ENCODE results near the gene STAT5B. TPM values are rescaled to one million over a fixed set of nuclear protein-coding genes. Genes with fewer than 3 reads are reported as not detected.
"Not testable (repeated sequence)": the region's sequence is repeated elsewhere in the genome, so short reads cannot be mapped to it uniquely, and the experiment has no call there.

Gene STAT5B
- 10 to 100 TPM; 17.4 to 60.8 (median 47.1) TPM for polyA plus RNA-seq

DNA sequence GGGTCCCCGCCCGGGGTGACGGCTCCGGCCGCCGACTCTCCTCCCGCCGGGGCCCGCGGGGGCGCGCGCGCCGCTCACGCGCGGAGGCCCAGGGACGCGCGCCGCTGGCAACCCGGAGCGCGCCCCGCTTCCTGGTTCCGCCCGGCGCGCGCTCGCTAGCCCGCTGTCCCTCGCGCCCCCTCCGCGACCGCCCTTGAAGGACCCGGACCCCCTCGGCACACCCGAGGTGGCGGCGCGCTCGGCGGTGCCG, at the start of gene STAT5B:
Gene STAT5B, minus strand, starts transcription at position 33 of the 250 bp plus-strand sequence. CDS start 44,264 bp downstream, outside the sequence.
- no peak within 1 kb of the TSS for H3K27ac ChIP-seq (ENCODE audit: low read depth, low read length)
- 0% methylated on average over 17 to 45 of the region's 47 CpGs for WGBS, 3 donors

DNA sequence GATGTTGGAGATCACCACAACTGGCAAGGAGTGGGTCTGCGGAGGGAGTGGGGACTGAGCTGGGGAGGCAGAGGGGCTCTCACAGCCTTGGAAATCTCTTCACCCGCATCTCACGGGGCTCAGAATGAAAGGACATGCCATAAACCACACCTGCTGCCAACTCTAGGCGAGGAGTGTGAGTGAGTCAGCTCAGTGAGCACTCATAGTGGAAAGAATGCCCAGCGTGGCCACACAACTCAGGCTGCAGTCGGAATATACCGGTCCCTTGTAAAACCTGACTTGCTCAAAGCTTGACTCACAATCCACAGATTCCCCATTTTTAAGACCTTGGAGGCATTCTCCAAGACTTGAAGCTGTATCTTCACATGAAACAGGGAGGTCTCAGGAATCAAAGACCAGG, 48.8 kb upstream of the STAT5B start:
- H3K27ac ChIP-seq (ENCODE audit: low read depth, low read length) = no peak overlapping the region
- WGBS, 3 donors = 79 to 93% (median 84%) methylated on average over 7 of the region's 7 CpGs

DNA sequence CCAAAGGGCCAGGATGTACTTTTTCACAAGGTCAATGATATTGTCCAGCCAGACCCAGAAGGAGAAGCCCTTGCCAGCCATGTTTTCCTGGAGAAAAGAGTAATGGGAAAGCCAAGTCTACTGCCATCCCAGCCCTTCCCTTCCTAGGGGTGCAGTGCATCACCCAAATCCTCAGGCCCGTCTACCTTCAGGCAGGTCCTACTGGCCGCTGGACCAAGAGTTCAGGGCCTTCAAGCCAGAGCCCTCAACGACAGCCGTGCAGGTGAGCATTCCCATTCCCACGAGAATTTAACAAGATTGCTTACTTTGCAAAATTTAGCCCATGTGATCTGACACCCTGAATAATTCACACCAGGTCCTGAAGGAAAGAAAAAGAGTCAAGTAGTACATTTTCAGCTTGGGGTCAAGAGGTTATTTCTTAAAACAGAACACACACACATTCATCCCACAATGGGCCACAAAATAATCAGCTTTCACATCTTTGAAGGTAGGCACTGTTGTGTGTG, 47.1 kb upstream of the STAT5B start:
- H3K27ac ChIP-seq (ENCODE audit: low read depth, low read length) = no peak overlapping the region
- 72 to 82% (median 80%) methylated on average over 5 of the region's 5 CpGs for WGBS, 3 donors

DNA sequence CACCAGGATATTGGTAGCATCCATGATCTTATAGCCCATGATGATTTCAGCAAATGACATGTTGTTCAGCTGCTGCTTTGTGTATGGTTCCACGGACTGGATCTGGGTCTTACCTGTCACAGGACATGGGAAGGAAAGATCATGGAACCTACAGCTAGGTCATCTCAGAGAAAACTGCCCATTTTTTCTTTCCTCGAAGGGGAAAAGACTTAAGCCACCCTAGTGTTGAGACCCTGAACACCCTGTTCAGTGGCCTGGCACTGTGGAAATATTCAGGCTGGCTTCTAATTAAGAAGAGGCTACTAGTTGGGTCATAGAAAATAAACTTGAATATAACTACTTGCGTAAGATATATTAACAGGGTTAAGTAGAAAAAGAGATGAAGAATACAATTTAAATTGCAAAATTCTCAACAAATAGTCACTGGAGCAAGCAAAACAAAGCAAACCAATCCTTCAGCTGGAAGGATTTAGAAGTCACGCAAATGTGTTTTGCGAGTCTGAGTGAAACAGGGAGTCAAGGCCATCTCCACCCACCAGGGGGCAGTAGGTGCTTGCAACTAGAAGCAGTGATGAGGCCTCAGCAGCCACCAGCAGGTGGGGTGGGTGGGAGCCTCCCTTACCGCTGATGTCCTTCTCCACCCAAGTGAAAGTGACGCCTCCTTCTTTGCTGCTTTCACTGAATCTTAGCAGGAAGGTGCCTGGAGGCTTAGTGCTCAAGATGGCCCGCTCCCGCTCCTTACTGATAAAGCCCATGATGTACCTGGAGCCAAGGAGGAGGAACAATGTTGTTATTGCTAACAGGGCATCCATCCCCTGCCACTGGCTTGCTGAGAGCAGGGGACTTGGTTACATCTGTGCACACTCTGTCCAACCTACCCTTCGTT, 46.4 kb upstream of the STAT5B start:
- 38 to 42% (median 41%) methylated on average over 10 of the region's 10 CpGs for WGBS, 3 donors
- H3K27ac ChIP-seq (ENCODE audit: low read depth, low read length) = no peak overlapping the region

DNA sequence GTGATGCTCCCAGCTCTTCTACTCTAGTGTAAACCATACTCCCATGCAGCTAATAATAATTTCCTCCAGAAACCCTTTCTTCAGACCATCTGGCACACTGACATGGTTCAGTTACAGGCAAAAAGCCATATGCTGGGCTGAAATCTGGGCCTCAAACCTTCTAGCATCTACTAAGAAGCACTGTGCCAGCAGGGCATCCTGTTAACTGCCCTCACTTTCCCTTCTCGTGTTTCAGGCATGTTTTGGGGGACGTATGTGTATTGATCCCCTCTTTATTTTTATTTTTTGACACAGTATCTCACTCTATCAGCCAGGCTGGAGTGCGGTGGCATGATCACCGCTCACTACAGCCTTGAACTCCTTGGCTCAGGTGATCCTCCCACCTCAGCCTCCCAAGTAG, 45.4 kb upstream of the STAT5B start:
- H3K27ac ChIP-seq (ENCODE audit: low read depth, low read length) = no peak overlapping the region
- 83 to 89% (median 87%) methylated on average over 4 of the region's 4 CpGs for WGBS, 3 donors

DNA sequence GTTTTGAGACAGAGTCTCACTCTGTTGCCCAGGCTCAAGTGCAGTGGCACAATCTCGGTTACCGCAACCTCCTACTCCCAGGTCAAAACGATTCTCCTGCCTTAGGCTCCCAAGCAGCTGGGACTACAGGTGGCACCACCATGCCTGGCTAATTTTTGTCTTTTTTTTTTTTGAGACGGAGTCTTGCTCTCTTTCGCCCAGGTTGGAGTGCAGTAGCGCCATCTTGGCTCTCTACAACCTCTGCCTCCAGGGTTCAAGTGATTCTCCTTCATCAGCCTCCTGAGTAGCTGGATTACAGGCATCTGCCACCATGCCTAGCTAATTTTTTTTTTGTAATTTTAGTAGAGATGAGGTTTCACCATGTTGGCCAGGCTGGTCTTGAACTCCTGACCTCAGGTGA, 41.8 kb upstream of the STAT5B start:
- not testable (repeated sequence) for H3K27ac ChIP-seq (ENCODE audit: low read depth, low read length)
- 92 to 97% (median 96%) methylated on average over 6 of the region's 6 CpGs for WGBS, 3 donors

DNA sequence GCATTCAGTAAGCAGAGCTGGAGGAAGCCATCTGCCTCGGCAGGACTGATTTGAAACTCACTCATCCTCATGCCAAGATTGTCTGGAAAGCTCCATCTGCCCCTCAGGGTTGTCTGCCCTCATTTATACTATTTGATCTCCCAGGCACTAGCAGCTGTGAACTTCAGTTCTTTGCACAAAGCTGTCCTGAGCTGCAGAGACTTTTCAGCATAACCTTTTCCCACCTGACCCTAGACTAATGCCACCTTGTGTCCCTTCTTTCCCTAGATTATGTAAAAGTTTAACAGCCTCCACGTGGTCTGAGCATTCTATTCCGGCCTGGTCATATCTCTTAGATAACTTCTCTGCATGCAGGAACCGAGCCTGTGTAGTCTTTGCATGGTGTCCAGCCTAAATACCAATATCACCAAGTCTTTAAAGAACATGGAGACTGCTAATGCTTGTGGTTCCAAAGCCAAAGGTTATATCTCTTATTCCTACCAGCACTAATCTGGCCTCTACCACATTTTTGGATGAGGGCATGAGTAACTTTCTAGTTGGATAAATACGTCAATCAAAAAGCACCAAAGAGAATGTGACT, 41.2 kb upstream of the STAT5B start:
- no peak overlapping the region for H3K27ac ChIP-seq (ENCODE audit: low read depth, low read length)
- WGBS, 3 donors = 32 to 78% (median 59%) methylated on average over 5 of the region's 5 CpGs

DNA sequence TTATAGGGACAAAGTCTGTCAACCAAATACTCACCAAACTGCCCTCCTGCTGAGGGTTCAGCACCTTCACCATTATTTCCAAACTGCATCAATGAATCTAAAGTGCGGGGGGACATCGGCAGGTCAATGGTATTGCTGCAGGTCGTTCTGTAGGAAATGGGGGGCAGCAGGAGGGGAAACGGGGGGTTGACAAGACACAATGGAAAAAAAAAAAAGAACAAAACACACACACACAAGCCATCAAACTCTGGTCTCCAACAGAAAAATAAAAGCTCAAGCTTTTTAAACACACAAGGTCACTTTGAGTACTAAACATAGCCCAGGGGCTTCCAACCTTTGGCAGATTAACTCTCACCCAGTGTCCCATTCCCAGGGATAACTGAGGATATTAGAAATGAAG, 40.6 kb upstream of the STAT5B start:
- 79 to 87% (median 80%) methylated on average over 4 of the region's 4 CpGs for WGBS, 3 donors
- no peak overlapping the region for H3K27ac ChIP-seq (ENCODE audit: low read depth, low read length)

DNA sequence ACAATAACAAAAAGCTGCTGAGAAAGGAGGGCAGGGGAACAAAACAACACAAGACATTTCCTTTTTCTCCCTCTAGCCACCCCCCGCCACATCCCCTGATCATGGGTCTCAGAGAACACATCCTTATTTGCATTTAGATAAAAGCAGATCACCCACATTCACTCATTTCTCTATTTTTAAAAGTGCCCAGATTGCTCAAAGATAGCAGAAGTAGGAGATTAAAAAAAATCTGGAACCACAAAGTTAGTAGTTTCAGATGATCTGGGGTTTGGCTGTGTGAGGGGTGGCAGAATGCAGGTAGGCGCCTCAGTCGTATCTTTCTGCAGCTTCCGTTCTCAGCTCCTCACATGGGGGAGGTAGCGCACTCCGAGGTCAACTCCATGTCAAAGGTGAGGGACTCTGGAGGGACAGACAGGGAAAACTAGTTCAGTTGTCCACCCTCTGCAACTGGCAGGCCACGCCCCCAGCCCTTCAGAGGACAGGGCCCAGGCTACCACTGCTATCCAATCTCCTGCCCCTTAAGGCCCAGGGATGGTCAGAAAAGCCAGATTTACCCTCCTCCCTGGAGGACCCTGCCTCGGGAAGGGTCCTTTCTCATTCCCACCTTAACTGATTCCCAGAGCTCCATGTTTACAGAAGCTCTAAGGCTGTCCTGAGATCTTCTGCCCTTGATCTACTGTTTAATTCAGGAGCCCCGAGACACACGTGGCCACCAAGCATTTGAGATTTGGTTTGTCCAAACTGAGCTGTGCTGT, 39.4 kb upstream of the STAT5B start:
- H3K27ac ChIP-seq (ENCODE audit: low read depth, low read length) = no peak overlapping the region
- WGBS, 3 donors = 69 to 87% (median 72%) methylated on average over 10 of the region's 10 CpGs

DNA sequence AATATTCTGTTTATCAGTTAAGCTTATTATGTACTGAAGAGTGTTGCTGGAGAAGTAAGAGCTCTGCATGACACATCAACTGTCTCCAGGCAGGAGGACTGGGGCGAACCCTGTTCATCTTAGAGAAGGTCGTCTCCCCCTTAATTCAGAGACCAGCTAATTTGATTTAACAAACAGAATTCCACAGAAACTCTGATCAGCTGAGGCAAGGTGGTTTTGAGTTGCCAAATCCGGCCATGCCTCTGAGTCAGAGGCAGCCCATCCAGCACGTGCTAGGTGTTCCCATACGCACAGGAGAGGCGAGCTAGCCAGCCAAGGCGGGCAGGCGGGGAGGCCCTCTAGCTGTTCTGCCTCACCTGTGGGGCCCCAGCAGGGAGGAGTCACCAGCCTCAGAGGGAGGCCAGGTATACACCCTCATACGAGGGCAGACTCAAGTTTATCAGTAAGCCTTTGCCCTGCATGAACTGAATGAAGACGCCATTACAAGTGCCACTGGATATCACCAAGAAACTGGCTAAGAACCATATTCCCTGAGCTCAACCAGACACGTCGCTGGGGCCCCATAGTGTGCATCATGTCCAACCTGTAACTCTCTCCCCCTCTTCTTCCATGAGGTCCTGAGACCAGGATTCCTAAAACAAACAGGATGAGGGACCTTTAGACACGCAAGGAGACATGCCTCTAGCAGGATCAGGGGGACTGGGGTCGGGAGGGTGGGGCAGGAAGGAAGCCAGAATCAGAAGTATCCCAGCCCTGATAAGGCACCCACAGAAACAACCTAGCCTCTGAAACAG, 37.8 kb upstream of the STAT5B start:
- 71 to 83% (median 77%) methylated on average over 14 of the region's 14 CpGs for WGBS, 3 donors
- H3K27ac ChIP-seq (ENCODE audit: low read depth, low read length) = no peak overlapping the region

DNA sequence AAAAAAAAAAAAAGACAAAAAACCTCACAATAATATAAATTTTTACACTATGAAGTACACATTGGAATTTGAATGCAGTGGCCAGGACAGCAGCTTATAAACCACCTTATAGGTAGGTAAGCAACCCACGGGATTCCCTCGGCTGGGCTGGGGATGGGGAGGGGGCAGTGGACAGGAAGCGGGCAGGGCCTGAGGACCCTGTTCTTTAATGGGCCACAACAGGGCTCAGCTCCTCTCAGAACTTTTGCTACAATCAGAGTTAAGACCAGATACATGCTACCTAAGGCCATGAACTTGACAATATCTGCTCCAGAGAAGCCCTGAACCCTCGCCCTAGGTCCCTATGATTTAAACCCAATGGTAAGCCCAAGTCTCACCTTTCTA, 37.2 kb upstream of the STAT5B start:
- 83 to 94% (median 85%) methylated on average over 4 of the region's 4 CpGs for WGBS, 3 donors
- H3K27ac ChIP-seq (ENCODE audit: low read depth, low read length) = no peak overlapping the region

DNA sequence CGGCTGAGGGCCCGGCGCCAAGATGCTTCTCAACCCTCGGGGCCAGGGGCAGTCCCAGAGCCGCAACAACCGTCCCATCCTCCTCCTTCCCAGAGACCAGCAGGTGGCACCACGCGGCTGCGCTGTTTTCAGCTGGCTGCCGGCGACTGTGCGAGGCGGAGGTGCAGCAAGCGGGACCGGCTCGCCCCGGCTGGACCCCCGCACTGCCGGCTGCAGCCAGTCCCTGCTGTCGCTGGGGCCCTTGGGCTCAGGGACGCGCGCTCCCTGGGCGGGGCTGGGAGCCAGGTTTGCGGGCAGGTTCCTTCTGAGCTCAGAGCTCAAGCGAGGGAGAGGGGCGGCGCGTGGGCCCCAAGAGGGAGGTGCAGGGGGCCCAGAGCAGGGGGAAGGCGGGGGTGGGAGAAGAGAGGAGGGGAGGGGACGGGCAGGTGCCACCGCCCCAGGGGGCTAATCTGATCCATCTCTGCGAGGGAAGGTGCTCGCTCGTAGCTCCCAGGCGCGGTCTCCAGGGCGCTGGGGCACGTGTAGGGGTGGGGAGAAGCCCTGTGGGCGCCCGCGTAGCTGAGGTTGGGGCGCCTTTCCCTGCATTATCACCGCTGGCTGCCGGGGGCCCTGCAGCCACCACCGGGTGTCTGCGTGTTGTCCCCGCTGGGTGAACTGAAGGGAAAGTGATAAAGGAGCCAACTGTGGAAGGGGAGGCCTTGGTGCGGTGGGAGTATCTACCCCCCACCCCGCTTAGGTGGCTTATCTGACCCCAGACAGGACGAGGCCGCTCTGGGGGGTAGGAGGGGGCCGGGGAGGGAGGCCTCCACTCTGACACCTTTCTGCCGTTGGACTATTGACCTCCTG, 36.3 kb upstream of the STAT5B start:
- WGBS, 3 donors = 22 to 26% (median 24%) methylated on average over 42 to 54 of the region's 54 CpGs
- peak overlapping the region; percentile 9 for H3K27ac ChIP-seq (ENCODE audit: low read depth, low read length)

DNA sequence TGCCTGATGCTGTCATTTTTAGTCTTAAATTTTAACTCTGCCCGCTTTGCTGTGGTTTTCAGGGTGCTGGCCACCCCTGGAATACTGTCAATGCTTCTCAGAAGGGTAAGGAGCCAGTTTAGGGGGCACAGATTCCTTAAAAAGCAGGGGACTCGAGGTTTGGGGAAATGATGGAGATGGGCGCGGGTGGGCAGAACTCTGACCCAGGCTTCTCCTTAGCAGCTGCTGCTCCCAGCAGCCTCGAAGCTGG, 35.8 kb upstream of the STAT5B start:
- H3K27ac ChIP-seq (ENCODE audit: low read depth, low read length) = no peak overlapping the region
- WGBS, 3 donors = 14 to 29% (median 17%) methylated on average over 5 of the region's 5 CpGs

DNA sequence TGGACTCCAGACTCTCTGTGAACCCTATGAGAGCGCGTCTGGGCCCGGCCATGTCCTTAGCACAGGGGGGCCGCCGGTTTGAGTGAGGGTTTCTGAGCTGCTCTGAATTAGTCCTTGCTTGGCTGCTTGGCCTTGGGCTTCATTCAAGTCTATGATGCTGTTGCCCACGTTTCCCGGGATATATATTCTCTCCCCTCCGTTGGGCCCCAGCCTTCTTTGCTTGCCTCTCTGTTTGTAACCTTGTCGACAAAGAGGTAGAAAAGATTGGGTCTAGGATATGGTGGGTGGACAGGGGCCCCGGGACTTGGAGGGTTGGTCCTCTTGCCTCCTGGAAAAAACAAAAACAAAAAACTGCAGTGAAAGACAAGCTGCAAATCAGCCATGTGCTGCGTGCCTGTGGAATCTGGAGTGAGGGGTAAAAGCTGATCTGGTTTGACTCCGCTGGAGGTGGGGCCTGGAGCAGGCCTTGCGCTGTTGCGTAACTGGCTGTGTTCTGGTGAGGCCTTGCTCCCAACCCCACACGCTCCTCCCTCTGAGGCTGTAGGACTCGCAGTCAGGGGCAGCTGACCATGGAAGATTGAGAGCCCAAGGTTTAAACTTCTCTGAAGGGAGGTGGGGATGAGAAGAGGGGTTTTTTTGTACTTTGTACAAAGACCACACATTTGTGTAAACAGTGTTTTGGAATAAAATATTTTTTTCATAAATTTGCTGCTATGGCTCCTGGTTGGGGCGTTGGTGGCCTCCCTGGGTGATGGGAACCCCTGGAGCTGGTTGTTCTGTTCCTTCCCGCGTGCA, 35.2 kb upstream of the STAT5B start:
- WGBS, 3 donors = 38 to 68% (median 45%) methylated on average over 19 of the region's 19 CpGs
- H3K27ac ChIP-seq (ENCODE audit: low read depth, low read length) = no peak overlapping the region

DNA sequence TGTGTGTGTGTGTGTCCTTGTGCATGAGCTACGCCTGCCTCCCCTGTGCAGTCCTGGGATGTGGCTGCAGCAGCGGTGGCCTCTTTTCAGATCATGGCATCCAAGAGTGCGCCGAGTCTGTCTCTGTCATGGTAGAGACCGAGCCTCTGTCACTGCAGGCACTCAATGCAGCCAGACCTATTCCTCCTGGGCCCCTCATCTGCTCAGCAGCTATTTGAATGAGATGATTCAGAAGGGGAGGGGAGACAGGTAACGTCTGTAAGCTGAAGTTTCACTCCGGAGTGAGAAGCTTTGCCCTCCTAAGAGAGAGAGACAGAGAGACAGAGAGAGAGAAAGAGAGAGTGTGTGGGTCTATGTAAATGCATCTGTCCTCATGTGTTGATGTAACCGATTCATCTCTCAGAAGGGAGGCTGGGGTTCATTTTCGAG, 34.6 kb upstream of the STAT5B start:
- whole genome bisulfite sequencing, 3 donors = 71 to 78% (median 75%) methylated on average over 9 of the region's 9 CpGs
- no peak overlapping the region for H3K27ac ChIP-seq (ENCODE audit: low read depth, low read length)

DNA sequence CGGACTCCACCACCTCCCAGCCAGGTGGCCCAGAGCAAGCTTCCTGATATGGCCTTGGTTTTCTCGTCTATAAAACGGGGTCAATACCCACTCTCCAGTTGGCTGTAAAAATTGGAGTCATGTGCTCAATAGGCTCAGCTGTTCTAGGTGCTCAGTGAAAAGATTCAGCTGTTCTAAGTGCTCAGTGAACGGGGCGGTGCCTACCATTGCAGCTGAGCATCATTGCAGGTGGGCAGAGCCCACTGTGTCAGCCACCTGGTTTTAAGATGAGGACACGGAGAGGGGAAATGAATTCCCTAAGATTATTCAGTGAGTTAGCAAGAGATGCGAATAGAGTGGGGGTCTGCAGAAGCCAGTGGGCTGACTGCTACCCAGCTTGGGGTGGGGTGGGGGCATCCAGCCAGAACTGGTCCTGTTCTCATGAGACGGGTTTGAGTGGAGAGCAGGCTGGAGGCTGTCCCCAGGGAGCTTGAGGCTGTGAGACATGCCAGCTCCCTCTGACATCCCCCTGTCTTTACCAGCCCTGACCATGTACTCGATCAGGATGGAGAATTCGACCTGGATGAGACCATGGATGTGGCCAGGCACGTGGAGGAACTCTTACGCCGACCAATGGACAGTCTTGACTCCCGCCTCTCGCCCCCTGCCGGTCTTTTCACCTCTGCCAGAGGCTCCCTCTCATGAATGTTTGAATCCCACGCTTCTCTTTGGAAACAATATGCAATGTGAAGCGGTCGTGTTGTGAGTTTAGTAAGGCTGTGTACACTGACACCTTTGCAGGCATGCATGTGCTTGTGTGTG, 34.0 kb upstream of the STAT5B start:
- WGBS, 3 donors = 73 to 81% (median 81%) methylated on average over 19 of the region's 19 CpGs
- H3K27ac ChIP-seq (ENCODE audit: low read depth, low read length) = no peak overlapping the region

DNA sequence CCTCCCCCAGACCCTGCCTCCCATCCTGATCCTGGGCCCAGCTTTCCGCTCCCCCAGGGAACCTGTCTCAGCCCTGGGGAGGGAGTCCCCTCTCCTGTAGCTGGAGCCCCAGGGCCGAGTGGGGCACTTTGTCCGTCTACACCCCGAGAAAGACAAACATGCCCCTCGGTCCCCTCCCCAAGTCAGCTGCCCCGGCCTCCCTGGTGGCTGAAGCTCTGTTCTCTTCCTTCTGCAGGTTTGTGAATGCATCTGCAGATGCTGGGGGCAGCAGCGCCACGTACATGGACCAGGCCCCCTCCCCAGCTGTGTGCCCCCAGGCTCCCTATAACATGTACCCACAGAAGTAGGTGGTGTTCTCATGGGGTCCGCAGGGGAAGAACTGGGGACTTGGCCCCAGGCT, 33.0 kb upstream of the STAT5B start:
- no peak overlapping the region for H3K27ac ChIP-seq (ENCODE audit: low read depth, low read length)
- 87 to 91% (median 91%) methylated on average over 9 of the region's 9 CpGs for WGBS, 3 donors
